CD14-positive monocyte (primary cell): ENCODE data around the gene HADHA. TPM values are rescaled to one million over a fixed set of nuclear protein-coding genes. Genes with fewer than 3 reads are reported as not detected.

Experiments
- DNase-seq, 3 donors: peaks; one replicate each; pipeline ENCODE4 v3.0.0-alpha.2; 2011 to 2022
- H2AFZ ChIP-seq: 2 replicates; pipeline ENCODE4 v1.6.0; 2012; ENCODE audit warnings: mild to moderate bottlenecking, low read depth, low read length, inconsistent platforms; ENCODE audit not compliant: insufficient read depth, poor library complexity, severe bottlenecking
- H3K27ac ChIP-seq, 2 donors: 1 replicate in 1 of 2; 2 replicates in 1 of 2; pipeline ENCODE4 v1.5.1; 2012 to 2013; ENCODE audit warnings: low read length in 2 of 2, control low read depth in 1 of 2, inconsistent platforms in 1 of 2, low read depth in 1 of 2, mild to moderate bottlenecking in 1 of 2
- H3K27me3 ChIP-seq, 2 donors: one replicate each; pipeline versions ENCODE4 v1.6.0 to v1.6.1; 2011 to 2013; ENCODE audit warnings: low read length in 2 of 2; ENCODE audit not compliant: control insufficient read depth in 2 of 2, insufficient read depth in 2 of 2
- H3K36me3 ChIP-seq, 2 donors: replicated peaks in 1 of 2; 1 replicate in 1 of 2; 2 replicates in 1 of 2; pipeline versions ENCODE4 v1.5.1 to v1.6.1; 2012 to 2013; ENCODE audit warnings: low read length in 2 of 2, control low read depth in 1 of 2, inconsistent platforms in 1 of 2, mild to moderate bottlenecking in 1 of 2; ENCODE audit not compliant: insufficient read depth in 2 of 2, control insufficient read depth in 1 of 2
- H3K4me1 ChIP-seq, 2 donors: 1 replicate in 1 of 2; 2 replicates in 1 of 2; pipeline versions ENCODE4 v1.5.1 to v1.6.1; 2012 to 2013; ENCODE audit warnings: low read length in 2 of 2, control low read depth in 1 of 2, inconsistent platforms in 1 of 2, mild to moderate bottlenecking in 1 of 2, moderate library complexity in 1 of 2; ENCODE audit not compliant: insufficient read depth in 2 of 2, control insufficient read depth in 1 of 2
- H3K4me2 ChIP-seq: replicated peaks from 2 replicates; pipeline ENCODE3; 2012; ENCODE audit warnings: low read length, moderate library complexity, mild to moderate bottlenecking; ENCODE audit not compliant: poor library complexity, severe bottlenecking; ENCODE audit errors: extremely low read depth
- H3K4me3 ChIP-seq, 3 experiments: fragments of 200-600 bp in 1 of 3; sonication (generic) in 1 of 3; replicated peaks in 1 of 3; 1 replicate in 2 of 3; 2 replicates in 1 of 3; pipeline ENCODE4 v1.5.1; 2011 to 2013; ENCODE audit warnings: low read length in 3 of 3, mild to moderate bottlenecking in 3 of 3, control low read depth in 2 of 3, low read depth in 2 of 3, inconsistent platforms in 1 of 3, moderate library complexity in 1 of 3
- H3K79me2 ChIP-seq: 2 replicates; pipeline ENCODE4 v1.6.0; 2012; ENCODE audit warnings: mild to moderate bottlenecking, control low read depth, inconsistent platforms, low read length, moderate library complexity; ENCODE audit not compliant: insufficient read depth
- H3K9ac ChIP-seq: 2 replicates; pipeline ENCODE4 v1.6.0; 2017; ENCODE audit warnings: low read length, mild to moderate bottlenecking; ENCODE audit not compliant: insufficient read depth, poor library complexity, severe bottlenecking
- H3K9me3 ChIP-seq, 2 donors: replicated peaks in 1 of 2; 1 replicate in 1 of 2; 2 replicates in 1 of 2; pipeline versions ENCODE4 v1.5.1 to v1.6.1; 2012 to 2013; ENCODE audit warnings: low read length in 2 of 2, control low read depth in 1 of 2; ENCODE audit not compliant: control insufficient read depth in 1 of 2, insufficient read depth in 1 of 2
- H4K20me1 ChIP-seq: 2 replicates; pipeline ENCODE4 v1.6.0; 2012; ENCODE audit warnings: mild to moderate bottlenecking, low read length, control low read depth, moderate library complexity; ENCODE audit not compliant: insufficient read depth
- H3K27ac Mint-ChIP-seq, 7 donors: one replicate each; pipeline ENCODE4 v1.8.0; 2020; ENCODE audit warnings: mild to moderate bottlenecking in 7 of 7, mixed read lengths in 7 of 7, moderate library complexity in 6 of 7, inconsistent platforms in 2 of 7
- H3K27me3 Mint-ChIP-seq, 3 donors: one replicate each; pipeline ENCODE4 v1.8.0; 2021 to 2022; ENCODE audit warnings: low read depth in 3 of 3, mild to moderate bottlenecking in 3 of 3, mixed read lengths in 3 of 3, moderate library complexity in 3 of 3, inconsistent platforms in 1 of 3
- H3K36me3 Mint-ChIP-seq, 2 donors: one replicate each; pipeline ENCODE4 v1.8.0; 2020; ENCODE audit warnings: mixed read lengths in 2 of 2, inconsistent platforms in 1 of 2, mild to moderate bottlenecking in 1 of 2
- H3K4me1 Mint-ChIP-seq: one replicate; pipeline ENCODE4 v1.8.0; 2020; ENCODE audit warnings: mild to moderate bottlenecking, mixed read lengths
- H3K4me3 Mint-ChIP-seq, 2 donors: one replicate each; pipeline ENCODE4 v1.8.0; 2020; ENCODE audit warnings: mild to moderate bottlenecking in 2 of 2, mixed read lengths in 2 of 2, moderate library complexity in 1 of 2
- H3K9me3 Mint-ChIP-seq, 7 donors: one replicate each; pipeline ENCODE4 v1.8.0; 2020 to 2022; ENCODE audit warnings: mixed read lengths in 7 of 7, mild to moderate bottlenecking in 6 of 7, moderate library complexity in 6 of 7, inconsistent platforms in 2 of 7
- CTCF ChIP-seq: fragments of 200-600 bp; IDR thresholded peaks from one replicate; pipeline ENCODE4 v1.8.0; 2022; ENCODE audit warnings: antibody characterized with exemption, mild to moderate bottlenecking
- WGBS: methylation state at CpG from one replicate; pipeline ENCODE4 v1.1.5; 2013; ENCODE audit warnings: missing lambda C conversion rate; ENCODE audit not compliant: insufficient coverage; 5-methylcytosine and 5-hydroxymethylcytosine counted together
- intact Hi-C, 2 donors: fragments of 100-400 bp; cut with micrococcal nuclease; formaldehyde crosslinking; loops; one replicate each; pipeline versions ENCODE4 v1.15.0 to v1.15.1; 2023
- polyA plus RNA-seq, 3 donors: library from polyadenylated mRNA; depleted of rRNA in 1 of 3; unstranded in 2 of 3; stranded (reverse) in 1 of 3; fragments of 300-500 nt in 2 of 3; fragments of >200 nt in 1 of 3; fragmentation: Illumina TruSeq in 2 of 3; gene quantifications; 1 replicate in 2 of 3; 2 replicates in 1 of 3; pipeline ENCODE4 v1.2.3, GENCODE V29; 2012 to 2021

HADHA gene
- polyA plus RNA-seq, 3 donors, result 60.2 to 187 (median 155) TPM

DNA sequence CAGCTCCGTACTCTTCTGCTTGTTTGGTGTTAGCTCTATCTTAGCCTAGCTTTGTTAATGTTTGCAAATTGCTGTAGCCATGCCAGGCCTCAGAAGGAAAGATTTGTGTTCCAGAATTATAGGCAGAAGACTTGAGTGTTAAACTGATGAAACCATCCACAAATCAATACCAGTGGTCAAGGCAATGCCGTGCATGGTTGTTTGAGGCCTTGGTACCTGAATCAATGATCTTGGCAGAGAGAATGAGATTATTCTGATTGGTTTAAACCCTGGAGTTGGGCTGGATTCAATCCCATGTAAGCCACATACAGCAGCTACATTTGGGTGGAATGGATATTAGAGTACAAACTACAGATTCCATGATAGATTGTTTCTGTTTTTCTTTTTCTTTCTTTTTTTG is 5.2 kb upstream of the HADHA start:
- no peak overlapping the region for H3K27ac ChIP-seq
- H4K20me1 ChIP-seq, result peaks cover 89% of the 10 kb centered on the region
- Mint-ChIP-seq H3K4me3 (no peak overlapping the region), H3K27me3 (no peaks in the 10 kb centered on the region), H3K36me3 (peaks cover 10 to 11% of the 10 kb centered on the region in 2 donors), H3K27ac (no peak overlapping the region), H3K4me1 (peaks cover 36% of the 10 kb centered on the region), H3K9me3 (no peaks in the 10 kb centered on the region)
- no peak overlapping the region for H3K9ac ChIP-seq
- H3K79me2 ChIP-seq, result peaks cover 99% of the 10 kb centered on the region
- H2AFZ ChIP-seq, result no peak overlapping the region
- no peak for TF ChIP-seq CTCF
- no peaks in the 10 kb centered on the region for H3K9me3 ChIP-seq
- H3K36me3 ChIP-seq, result peaks cover 3 to 5% of the 10 kb centered on the region in 2 donors
- no peaks in the 10 kb centered on the region for H3K27me3 ChIP-seq
- WGBS, result no CpG with 5 or more reads among the region's 2 CpGs
- no peak overlapping the region for H3K4me3 ChIP-seq
- H3K4me1 ChIP-seq, result peaks cover 18 to 22% of the 10 kb centered on the region in 2 donors
- intact Hi-C loops, result loop anchor here in 1 of 2 donors (10.0 kb wide), 1 partner anchor 215 kb away; no protein-coding TSS in a partner anchor
- H3K4me2 ChIP-seq, result no peak overlapping the region
- DNase-seq, result no peak

DNA sequence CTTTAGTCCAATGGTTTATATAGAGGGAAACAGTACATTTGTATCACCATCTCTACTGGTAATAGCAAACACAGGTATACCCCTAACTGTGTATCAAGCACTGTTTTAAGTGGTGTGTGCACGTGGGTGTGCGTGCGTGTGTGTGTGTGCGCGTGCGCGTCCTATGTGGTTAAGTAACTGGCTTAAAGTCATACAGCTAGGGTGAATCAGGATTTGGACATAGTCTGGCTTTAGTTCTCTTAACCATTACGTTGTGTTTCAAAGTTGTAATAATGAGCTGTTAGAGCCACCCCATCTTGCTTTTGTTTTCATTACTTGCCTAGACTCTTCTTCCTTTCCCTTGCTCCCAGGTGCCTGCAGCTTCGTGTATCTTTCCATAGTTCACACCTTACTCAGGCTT is 2.4 kb upstream of the HADHA start:
- no peak overlapping the region for H3K4me3 ChIP-seq
- peak overlapping the region in 1 of 2 donors; percentile 2 for H3K27ac ChIP-seq
- no peaks in the 10 kb centered on the region for H3K36me3 ChIP-seq
- no peak for TF ChIP-seq CTCF
- no peak overlapping the region for H3K4me2 ChIP-seq
- intact Hi-C loops, result loop anchor here in 1 of 2 donors (10.0 kb wide), 1 partner anchor 218 kb away; no protein-coding TSS in a partner anchor
- H3K9me3 ChIP-seq, result no peaks in the 10 kb centered on the region
- H3K36me3 Mint-ChIP-seq, result peaks cover 2 to 4% of the 10 kb centered on the region in 2 donors
- peaks cover 79% of the 10 kb centered on the region for H4K20me1 ChIP-seq
- no peaks in the 10 kb centered on the region for H3K27me3 ChIP-seq
- no peak overlapping the region for H2AFZ ChIP-seq
- peak in 2 of 3 donors; percentile 34 to 36 for DNase-seq
- H3K9ac ChIP-seq, result no peak overlapping the region
- H3K27me3 Mint-ChIP-seq, result no peaks in the 10 kb centered on the region
- peaks cover 47% of the 10 kb centered on the region for H3K4me1 Mint-ChIP-seq
- peak overlapping the region; percentile 3 to 84 (median 36) for H3K27ac Mint-ChIP-seq
- H3K79me2 ChIP-seq, result peaks cover 98% of the 10 kb centered on the region
- 93% methylated on average over 6 of the region's 9 CpGs for WGBS
- peak overlapping the region; percentile 15 to 31 for H3K4me3 Mint-ChIP-seq
- no peaks in the 10 kb centered on the region for H3K9me3 Mint-ChIP-seq
- H3K4me1 ChIP-seq, result peaks cover 29 to 43% of the 10 kb centered on the region in 2 donors
